Adrenal gland (tissue), 5 donors: ENCODE measurements around the gene RGPD8.

Experiments
- CTCF ChIP-seq, 6 experiments: fragments of 450-650 bp in 4 of 6; fragments of 200-600 bp in 2 of 6; sonication (generic) in 1 of 6; IDR thresholded peaks; 1 replicate in 5 of 6; 2 replicates in 1 of 6; pipeline versions ENCODE4 v1.5.1 to v1.8.0; 2016 to 2021; ENCODE audit warnings: antibody characterized with exemption in 6 of 6, mild to moderate bottlenecking in 2 of 6, moderate library complexity in 1 of 6
- POLR2A ChIP-seq, 2 donors: fragments of 450-650 bp; IDR thresholded peaks; one replicate each; pipeline ENCODE4 v1.6.1; 2017; ENCODE audit warnings: antibody characterized with exemption in 2 of 2, mild to moderate bottlenecking in 2 of 2, moderate library complexity in 1 of 2
- donor health status: DM: no; HTN: no; CAD: no.

DNA sequence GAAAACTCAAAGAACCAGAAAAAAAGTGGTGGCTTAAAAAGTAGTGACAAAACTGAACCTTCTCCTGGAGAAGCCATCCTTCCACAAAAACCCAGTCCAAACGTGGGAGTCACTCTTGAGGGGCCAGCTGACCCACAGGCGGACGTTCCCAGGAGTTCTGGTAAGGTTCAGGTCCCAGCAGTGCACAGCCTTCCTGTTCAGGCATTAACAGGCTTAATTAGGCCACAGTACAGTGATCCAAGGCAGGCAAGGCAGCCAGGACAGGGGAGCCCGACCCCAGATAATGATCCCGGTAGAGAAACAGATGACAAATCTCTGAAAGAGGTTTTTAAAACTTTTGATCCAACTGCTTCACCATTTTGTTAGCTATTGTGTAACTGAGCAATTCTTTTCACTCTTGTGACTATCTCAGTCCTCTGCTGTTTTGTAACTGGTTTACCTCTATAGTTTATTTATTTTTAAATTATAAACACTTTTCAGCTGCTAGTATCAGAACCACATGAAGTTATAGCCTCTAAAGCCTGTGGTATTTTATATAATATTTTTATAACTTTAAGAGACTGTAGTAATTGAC is 101.2 kb downstream of the RGPD8 start:
- no peak for TF ChIP-seq POLR2A (IDR thresholded peaks at IDR 0.05)
- TF ChIP-seq CTCF (IDR thresholded peaks at IDR 0.05) = no peak
